ENCODE data around the gene CELA2A. TPM values are rescaled to one million over a fixed set of nuclear protein-coding genes. Genes with fewer than 3 reads are reported as not detected.

The CELA2A gene
- total and polyA plus RNA-seq, 10 of the 15 experiments (the other 5 are each of a cell fraction or from before 2014, with no cell fraction given) = 0.90 TPM; not detected in 9

GRCh38 chr1:15413563-15414444 is 42.7 kb upstream of the CELA2A start:
- Histone ChIP-seq H3K9ac (ENCODE audit: control insufficient read depth, insufficient read depth, low read length) (no peak overlapping the region), H3K4me1 (ENCODE audit: control insufficient read depth, insufficient read depth, low read length) (peaks cover 52% of the 10 kb centered on the region), H3K79me2 (ENCODE audit: control insufficient read depth, insufficient read depth, low read length) (peaks cover 74% of the 10 kb centered on the region), H3K27me3 (replicated peaks in 1 of 2; ENCODE audit: control insufficient read depth in 2 of 2, insufficient read depth in 2 of 2, low read length in 1 of 2) (peaks cover 0 to 3% of the 10 kb centered on the region in 2 experiments; a peak in 1 of 4 replicates), H2AFZ (ENCODE audit: control insufficient read depth, low read depth, low read length) (no peak overlapping the region), H3K27ac (ENCODE audit: control insufficient read depth, insufficient read depth) (no peak overlapping the region), H3K4me3 (no peak overlapping the region), H3K9me3 (replicated peaks; ENCODE audit: control insufficient read depth, insufficient read depth, low read length) (no peaks in the 10 kb centered on the region), H3K4me2 (ENCODE audit: control insufficient read depth, insufficient read depth) (peak overlapping the region; percentile 28), H3K36me3 (ENCODE audit: control insufficient read depth in 2 of 2, insufficient read depth in 2 of 2, low read length in 1 of 2) (peaks cover 0 to 2% of the 10 kb centered on the region in 2 experiments; a peak in 1 of 4 replicates), H4K20me1 (ENCODE audit: control insufficient read depth, insufficient read depth) (no peaks in the 10 kb centered on the region; the same call in 1 of the 2 replicates)
- SMC1A ChIA-PET (ENCODE audit: uncharacterized antibody, unreplicated experiment) = interaction anchor here (4.3 kb wide), 1 partner anchor 90 kb away, joined by 19 read pairs; no protein-coding TSS in a partner anchor
- 96% methylated on average over 20 of the region's 20 CpGs for WGBS (ENCODE audit: insufficient coverage, insufficient replicate concordance, low lambda C conversion rate, missing lambda C conversion rate)
- in situ Hi-C loops (cut with MboI) (no loop called here), intact Hi-C loops (cut with micrococcal nuclease; ENCODE audit: unreplicated experiment) (no loop called here)
- ATAC-seq (no peak), FAIRE-seq (no peak), DNase-seq (ENCODE audit: low read depth, low spot score) (no peak)
- BruUV-seq (replicated peaks) = no TSS peak
- CTCF ChIA-PET = interaction anchor here (0.9 kb wide), 1 partner anchor 18 kb away, joined by 4 read pairs; no protein-coding TSS in a partner anchor
- POLR2A ChIA-PET = no interaction called here
- TF ChIP-seq TCF3 (IDR thresholded peaks at IDR 0.05; ENCODE audit: borderline replicate concordance, insufficient read depth, low read depth, low read length) (no peak), SP1 (IDR thresholded peaks at IDR 0.05; ENCODE audit: low read depth, low read length) (no peak), HDAC2 (IDR thresholded peaks at IDR 0.05) (no peak), DPF2 (IDR thresholded peaks at IDR 0.05) (no peak), RFX5 (IDR thresholded peaks at IDR 0.05; ENCODE audit: low read depth, low read length) (no peak), TCF12 (IDR thresholded peaks at IDR 0.05; ENCODE audit: low read depth, low read length) (no peak), BCL11A (IDR thresholded peaks at IDR 0.05; ENCODE audit: low read depth, low read length) (no peak), TARDBP (IDR thresholded peaks at IDR 0.05; ENCODE audit: borderline replicate concordance) (no peak), JUNB (IDR thresholded peaks at IDR 0.05) (no peak)
- TF ChIP-seq, protein P1, sequence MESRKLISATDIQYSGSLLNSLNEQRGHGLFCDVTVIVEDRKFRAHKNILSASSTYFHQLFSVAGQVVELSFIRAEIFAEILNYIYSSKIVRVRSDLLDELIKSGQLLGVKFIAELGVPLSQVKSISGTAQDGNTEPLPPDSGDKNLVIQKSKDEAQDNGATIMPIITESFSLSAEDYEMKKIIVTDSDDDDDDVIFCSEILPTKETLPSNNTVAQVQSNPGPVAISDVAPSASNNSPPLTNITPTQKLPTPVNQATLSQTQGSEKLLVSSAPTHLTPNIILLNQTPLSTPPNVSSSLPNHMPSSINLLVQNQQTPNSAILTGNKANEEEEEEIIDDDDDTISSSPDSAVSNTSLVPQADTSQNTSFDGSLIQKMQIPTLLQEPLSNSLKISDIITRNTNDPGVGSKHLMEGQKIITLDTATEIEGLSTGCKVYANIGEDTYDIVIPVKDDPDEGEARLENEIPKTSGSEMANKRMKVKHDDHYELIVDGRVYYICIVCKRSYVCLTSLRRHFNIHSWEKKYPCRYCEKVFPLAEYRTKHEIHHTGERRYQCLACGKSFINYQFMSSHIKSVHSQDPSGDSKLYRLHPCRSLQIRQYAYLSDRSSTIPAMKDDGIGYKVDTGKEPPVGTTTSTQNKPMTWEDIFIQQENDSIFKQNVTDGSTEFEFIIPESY (IDR thresholded peaks at IDR 0.05) = no peak
- TF ChIP-seq, protein P2, sequence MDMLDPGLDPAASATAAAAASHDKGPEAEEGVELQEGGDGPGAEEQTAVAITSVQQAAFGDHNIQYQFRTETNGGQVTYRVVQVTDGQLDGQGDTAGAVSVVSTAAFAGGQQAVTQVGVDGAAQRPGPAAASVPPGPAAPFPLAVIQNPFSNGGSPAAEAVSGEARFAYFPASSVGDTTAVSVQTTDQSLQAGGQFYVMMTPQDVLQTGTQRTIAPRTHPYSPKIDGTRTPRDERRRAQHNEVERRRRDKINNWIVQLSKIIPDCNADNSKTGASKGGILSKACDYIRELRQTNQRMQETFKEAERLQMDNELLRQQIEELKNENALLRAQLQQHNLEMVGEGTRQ (IDR thresholded peaks at IDR 0.05; ENCODE audit: borderline replicate concordance, low read depth, low read length) = no peak
- RAD21 ChIA-PET (ENCODE audit: unreplicated experiment) = interaction anchor here (0.5 kb wide), 1 partner anchor 115 kb away, joined by 3 read pairs; no protein-coding TSS in a partner anchor
